WTC11 (cell line): Measurements from ENCODE around the gene FAN1.

ENCODE experiments used
- AFF4 ChIP-seq: sonication (generic); formaldehyde crosslinking; IDR thresholded peaks from 2 replicates; pipeline ENCODE4 v1.8.1; 2023; ENCODE audit warnings: mild to moderate bottlenecking, missing genetic modification reagents, borderline replicate concordance
- GABPB1 ChIP-seq: sonication (generic); formaldehyde crosslinking; IDR thresholded peaks from 2 replicates; pipeline ENCODE4 v1.8.1; 2023; ENCODE audit warnings: mild to moderate bottlenecking, missing genetic modification reagents

DNA sequence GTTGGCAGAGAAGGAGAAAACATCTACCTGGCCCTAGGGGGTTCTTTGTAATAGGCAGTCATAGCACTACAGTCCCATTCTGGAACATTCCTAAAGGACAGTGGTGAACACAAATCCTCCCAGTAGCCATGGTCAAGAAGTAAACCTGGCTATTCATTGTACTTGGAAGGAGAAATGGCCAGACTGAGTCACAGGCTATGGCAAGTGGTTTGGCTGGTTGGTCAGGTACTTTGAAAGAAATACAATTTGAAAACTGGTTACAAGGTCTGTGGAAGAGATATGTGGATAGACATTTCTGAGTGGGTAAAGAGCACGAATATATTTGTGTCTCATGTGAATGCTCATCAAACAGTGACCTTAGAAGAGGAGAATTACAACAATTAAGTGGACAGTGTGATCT is 33.0 kb upstream of the FAN1 start:
- TF ChIP-seq AFF4 (CRISPR knock-in tag), result no peak
- no peak for TF ChIP-seq GABPB1 (CRISPR knock-in tag)
